HPDE6-E6E7 (cell line): ENCODE measurements around the gene FAXC.

ENCODE experiments used
- DNase-seq: peaks from one replicate; pipeline ENCODE4 v3.0.0; 2011; ENCODE audit warnings: missing footprints; ENCODE audit errors: extremely low spot score

The FAXC gene

GRCh38 chr6:99349171-99350141, at the start of gene FAXC:
TSS of gene FAXC (minus strand) at chr6:99349674. CDS start at chr6:99349372, 302 bp downstream.
- DNase-seq: peak; percentile 55

- DNase-seq: no peak
Observed at GRCh38 chr6:99397287-99397686, 47.8 kb upstream of the FAXC start.

- DNase-seq: peak; percentile 76
Observed at GRCh38 chr6:99393698-99394531, 44.4 kb upstream of the FAXC start, which contains the start of gene COQ3. TSS of gene COQ3 (minus strand) at chr6:99394195. CDS start at chr6:99394179, 16 bp downstream.

GRCh38 chr6:99393366-99393697, 43.9 kb upstream of the FAXC start:
- no peak for DNase-seq

GRCh38 chr6:99390896-99391295, 41.4 kb upstream of the FAXC start:
- DNase-seq: no peak

- no peak for DNase-seq
Observed at GRCh38 chr6:99384507-99384906, 35.0 kb upstream of the FAXC start.

GRCh38 chr6:99378636-99379035, 29.2 kb upstream of the FAXC start:
- DNase-seq: no peak

GRCh38 chr6:99369533-99369932, 20.1 kb upstream of the FAXC start:
- DNase-seq: no peak

- no peak for DNase-seq
Observed at GRCh38 chr6:99366852-99367251, 17.4 kb upstream of the FAXC start.

GRCh38 chr6:99364026-99364425, 14.6 kb upstream of the FAXC start:
- DNase-seq: no peak

GRCh38 chr6:99362678-99363268, 13.3 kb upstream of the FAXC start:
- no peak for DNase-seq

- DNase-seq: no peak
Observed at GRCh38 chr6:99359800-99360199, 10.3 kb upstream of the FAXC start.

- DNase-seq: no peak
Observed at GRCh38 chr6:99356641-99357040, 7.2 kb upstream of the FAXC start.

- DNase-seq: no peak
Observed at GRCh38 chr6:99354983-99355382, 5.5 kb upstream of the FAXC start.

GRCh38 chr6:99353126-99353525, 3.7 kb upstream of the FAXC start:
- DNase-seq: no peak

- no peak for DNase-seq
Observed at GRCh38 chr6:99350573-99350972, 1.1 kb upstream of the FAXC start.

- DNase-seq: no peak
Observed at GRCh38 chr6:99348288-99349170, 945 bp downstream of the FAXC start.

- no peak for DNase-seq
Observed at GRCh38 chr6:99347804-99348203, 1.7 kb downstream of the FAXC start.

GRCh38 chr6:99346595-99346994, 2.9 kb downstream of the FAXC start:
- no peak for DNase-seq

GRCh38 chr6:99345164-99345563, 4.3 kb downstream of the FAXC start:
- no peak for DNase-seq

- no peak for DNase-seq
Observed at GRCh38 chr6:99344289-99344688, 5.2 kb downstream of the FAXC start.
